B cell (primary cell): Measurements from ENCODE around the gene MAP3K14.

Experiments used
- EZH2 ChIP-seq: IDR thresholded peaks from 2 replicates; pipeline ENCODE4 v1.6.1; 2012; ENCODE audit warnings: borderline replicate concordance, low read depth, mild to moderate bottlenecking, moderate library complexity, low read length; ENCODE audit not compliant: insufficient read depth, poor library complexity, severe bottlenecking
- TF ChIP-seq, protein P1 (sequence below): fragments of 200-600 bp; IDR thresholded peaks from one replicate; pipeline ENCODE4 v1.8.0; 2022; ENCODE audit warnings: antibody characterized with exemption, mild to moderate bottlenecking

DNA sequence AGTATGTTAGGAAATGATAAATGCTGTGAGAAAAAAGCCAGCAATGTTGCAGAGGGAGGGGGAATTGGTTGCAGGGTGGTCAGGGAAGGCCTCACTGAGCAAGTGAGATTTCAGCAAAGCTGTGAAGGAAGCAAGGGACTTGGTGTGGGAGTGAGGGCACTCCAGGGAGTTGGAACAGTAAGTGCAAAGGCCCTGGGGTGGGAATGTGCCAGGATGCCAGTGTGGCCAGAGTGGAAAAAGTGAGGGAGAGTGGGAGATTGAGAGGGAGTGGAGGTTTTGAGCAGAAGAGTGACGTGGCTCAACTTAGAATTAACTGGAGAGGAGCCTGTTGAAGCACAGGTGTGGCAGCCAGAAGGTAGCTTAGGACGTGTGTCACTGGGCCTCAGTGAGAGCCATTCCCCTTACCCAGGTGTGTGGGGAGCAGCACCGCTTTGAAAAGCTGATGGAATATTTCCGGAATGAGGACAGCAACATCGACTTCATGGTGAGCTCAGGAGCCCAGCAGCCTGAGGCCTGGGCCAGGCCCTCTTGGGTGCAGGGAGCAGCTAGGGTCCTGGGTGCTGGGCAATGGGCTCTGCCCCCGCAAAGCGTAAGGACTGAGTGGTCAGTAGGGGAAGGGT is 78.6 kb downstream of the MAP3K14 start:
- TF ChIP-seq, protein P1, sequence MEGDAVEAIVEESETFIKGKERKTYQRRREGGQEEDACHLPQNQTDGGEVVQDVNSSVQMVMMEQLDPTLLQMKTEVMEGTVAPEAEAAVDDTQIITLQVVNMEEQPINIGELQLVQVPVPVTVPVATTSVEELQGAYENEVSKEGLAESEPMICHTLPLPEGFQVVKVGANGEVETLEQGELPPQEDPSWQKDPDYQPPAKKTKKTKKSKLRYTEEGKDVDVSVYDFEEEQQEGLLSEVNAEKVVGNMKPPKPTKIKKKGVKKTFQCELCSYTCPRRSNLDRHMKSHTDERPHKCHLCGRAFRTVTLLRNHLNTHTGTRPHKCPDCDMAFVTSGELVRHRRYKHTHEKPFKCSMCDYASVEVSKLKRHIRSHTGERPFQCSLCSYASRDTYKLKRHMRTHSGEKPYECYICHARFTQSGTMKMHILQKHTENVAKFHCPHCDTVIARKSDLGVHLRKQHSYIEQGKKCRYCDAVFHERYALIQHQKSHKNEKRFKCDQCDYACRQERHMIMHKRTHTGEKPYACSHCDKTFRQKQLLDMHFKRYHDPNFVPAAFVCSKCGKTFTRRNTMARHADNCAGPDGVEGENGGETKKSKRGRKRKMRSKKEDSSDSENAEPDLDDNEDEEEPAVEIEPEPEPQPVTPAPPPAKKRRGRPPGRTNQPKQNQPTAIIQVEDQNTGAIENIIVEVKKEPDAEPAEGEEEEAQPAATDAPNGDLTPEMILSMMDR: no peak
- TF ChIP-seq EZH2: no peak
